ENCODE measurements around the gene FAM168A.
A peak's percentile ranks its signal among the peaks of the same experiment; 100 is the strongest.

Gene FAM168A

GRCh38 chr11:73554671-73555320 lies 43.1 kb downstream of the FAM168A start:
- DNase-seq = no peak

- DNase-seq = no peak
These were observed 44.6 kb downstream of the FAM168A start for GRCh38 chr11:73553266-73553665.

- DNase-seq = no peak
These were observed 46.2 kb downstream of the FAM168A start for GRCh38 chr11:73551677-73552076.

GRCh38 chr11:73549376-73549775 lies 48.5 kb downstream of the FAM168A start:
- no peak for DNase-seq

- no peak for DNase-seq
These were observed 50.0 kb downstream of the FAM168A start for GRCh38 chr11:73547706-73548595.

GRCh38 chr11:73542175-73542574 lies 55.7 kb downstream of the FAM168A start:
- no peak for DNase-seq

GRCh38 chr11:73539506-73540084 lies 58.3 kb downstream of the FAM168A start:
- no peak for DNase-seq

- no peak for DNase-seq
These were observed 59.5 kb downstream of the FAM168A start for GRCh38 chr11:73538381-73538872.

GRCh38 chr11:73537969-73538368 lies 59.9 kb downstream of the FAM168A start:
- DNase-seq = no peak

- DNase-seq = no peak
These were observed 61.0 kb downstream of the FAM168A start for GRCh38 chr11:73536961-73537360.

- no peak for DNase-seq
These were observed 65.6 kb downstream of the FAM168A start for GRCh38 chr11:73532310-73532709.

GRCh38 chr11:73531386-73531785 lies 66.5 kb downstream of the FAM168A start:
- DNase-seq = no peak

- no peak for DNase-seq
These were observed 67.8 kb downstream of the FAM168A start for GRCh38 chr11:73530109-73530508.

- no peak for DNase-seq
These were observed 68.7 kb downstream of the FAM168A start for GRCh38 chr11:73529204-73529530.

GRCh38 chr11:73528483-73529203 lies 69.3 kb downstream of the FAM168A start:
- DNase-seq = no peak

- DNase-seq = no peak
These were observed 69.9 kb downstream of the FAM168A start for GRCh38 chr11:73528013-73528412.

- no peak for DNase-seq
These were observed 72.3 kb downstream of the FAM168A start for GRCh38 chr11:73525611-73526010.

GRCh38 chr11:73524774-73525173 lies 73.1 kb downstream of the FAM168A start:
- DNase-seq = no peak

- DNase-seq = peak; percentile 58
These were observed 76.3 kb downstream of the FAM168A start for GRCh38 chr11:73521621-73522020.

GRCh38 chr11:73520353-73521061 lies 77.4 kb downstream of the FAM168A start:
- DNase-seq = no peak

GRCh38 chr11:73519266-73519665 lies 78.6 kb downstream of the FAM168A start:
- no peak for DNase-seq

GRCh38 chr11:73518195-73518594 lies 79.7 kb downstream of the FAM168A start:
- no peak for DNase-seq

GRCh38 chr11:73516080-73516479 lies 81.8 kb downstream of the FAM168A start:
- no peak for DNase-seq

Data from DMS53 (cell line).